Measurements from ENCODE around the gene MAD1L1. TPM values are rescaled to one million over a fixed set of nuclear protein-coding genes. Genes with fewer than 3 reads are reported as not detected.

MAD1L1 gene
- total RNA-seq, 2 donors from 2014 or later = 81.3 to 115 TPM

DNA sequence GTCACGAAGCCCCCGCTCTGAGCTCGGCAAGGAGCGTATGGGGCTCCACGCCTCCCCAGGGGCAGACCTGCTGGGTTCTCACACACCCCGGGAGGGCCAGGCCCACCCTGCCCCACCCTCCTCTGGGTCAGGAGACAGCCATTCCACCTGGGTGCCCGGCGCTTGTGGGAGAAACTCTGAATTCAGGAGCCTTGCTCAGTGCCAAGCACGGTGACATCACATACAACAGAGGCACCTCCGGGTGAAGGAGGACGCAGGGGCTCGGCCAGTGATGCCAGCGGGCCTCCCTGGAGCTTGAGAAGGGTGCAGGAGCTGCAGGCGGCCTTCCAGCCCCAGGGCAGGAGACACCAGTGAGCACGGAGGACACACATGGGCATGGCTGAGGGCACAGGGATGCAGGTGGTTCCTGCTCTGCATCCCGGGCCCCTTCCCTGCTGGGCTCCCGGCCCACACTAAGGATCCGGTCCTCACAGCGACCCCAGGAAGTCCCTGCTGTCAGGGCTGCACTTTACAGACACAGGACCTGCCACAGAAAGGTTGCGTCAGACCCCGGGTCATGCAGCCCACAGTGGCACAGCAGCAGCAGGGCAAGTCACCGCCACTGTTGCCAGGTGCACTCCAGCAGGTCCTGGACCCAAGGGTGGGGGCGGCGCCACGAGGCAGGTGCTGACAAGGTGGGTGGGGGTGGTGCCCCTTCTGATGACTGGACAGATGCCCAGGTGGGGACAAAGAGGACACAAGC, 108.0 kb downstream of the MAD1L1 start:
- H3K9me3 ChIP-seq (ENCODE audit: control insufficient read depth, low read length, poor library complexity, severe bottlenecking) = no peaks in the 10 kb centered on the region
- no peak for ATAC-seq
- Mint-ChIP-seq H3K27me3 (no peaks in the 10 kb centered on the region), H3K4me3 (no peak overlapping the region), H3K4me1 (peaks cover 16% of the 10 kb centered on the region), H3K36me3 (ENCODE audit: low read depth) (peaks cover 4% of the 10 kb centered on the region), H3K27ac (no peak overlapping the region)
- no peak for DNase-seq

- ATAC-seq (no peak), DNase-seq (no peak)
- Mint-ChIP-seq H3K27me3 (no peaks in the 10 kb centered on the region), H3K27ac (no peak overlapping the region), H3K4me3 (no peak overlapping the region), H3K36me3 (ENCODE audit: low read depth) (peaks cover 4% of the 10 kb centered on the region), H3K4me1 (peaks cover 21% of the 10 kb centered on the region)
- no peaks in the 10 kb centered on the region for H3K9me3 ChIP-seq (ENCODE audit: control insufficient read depth, low read length, poor library complexity, severe bottlenecking)
These were observed 108.8 kb downstream of the MAD1L1 start for GRCh38 chr7:2123916-2124315.

- Mint-ChIP-seq H3K27ac (no peak overlapping the region), H3K27me3 (no peaks in the 10 kb centered on the region), H3K36me3 (ENCODE audit: low read depth) (peaks cover 4% of the 10 kb centered on the region), H3K4me1 (peaks cover 21% of the 10 kb centered on the region), H3K4me3 (no peak overlapping the region)
- no peaks in the 10 kb centered on the region for H3K9me3 ChIP-seq (ENCODE audit: control insufficient read depth, low read length, poor library complexity, severe bottlenecking)
- no peak for DNase-seq
- ATAC-seq = no peak
These were observed 109.4 kb downstream of the MAD1L1 start for GRCh38 chr7:2123360-2123759.

DNA sequence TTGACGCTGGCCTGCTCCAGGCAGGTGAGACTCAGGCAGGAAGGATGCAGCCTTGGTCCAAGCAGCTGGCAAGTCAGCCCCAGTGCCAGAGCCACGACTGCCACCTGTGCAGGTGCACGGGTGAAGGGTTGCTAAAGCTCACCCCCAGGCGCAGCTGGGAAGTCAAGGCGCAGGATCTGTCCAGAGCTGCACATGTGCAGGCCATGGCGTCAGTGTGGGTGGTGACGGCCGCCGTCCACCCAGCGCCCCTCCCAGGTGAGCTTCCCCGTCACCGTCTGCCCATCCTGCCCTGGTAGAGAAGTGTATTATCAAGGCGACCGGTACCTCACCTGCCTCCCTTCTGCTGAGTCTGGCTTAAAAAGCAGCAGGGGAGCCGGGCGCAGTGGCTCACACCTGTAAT, 110.1 kb downstream of the MAD1L1 start:
- no peak for DNase-seq
- ATAC-seq = no peak
- H3K4me1 Mint-ChIP-seq = peaks cover 18% of the 10 kb centered on the region
- no peaks in the 10 kb centered on the region for H3K9me3 ChIP-seq (ENCODE audit: control insufficient read depth, low read length, poor library complexity, severe bottlenecking)
- no peak overlapping the region for H3K27ac Mint-ChIP-seq
- no peaks in the 10 kb centered on the region for H3K27me3 Mint-ChIP-seq
- H3K36me3 Mint-ChIP-seq (ENCODE audit: low read depth) = peaks cover 4% of the 10 kb centered on the region
- H3K4me3 Mint-ChIP-seq = no peak overlapping the region

- H3K9me3 ChIP-seq (ENCODE audit: control insufficient read depth, low read length, poor library complexity, severe bottlenecking) = no peaks in the 10 kb centered on the region
- ATAC-seq = no peak
- Mint-ChIP-seq H3K27me3 (no peaks in the 10 kb centered on the region), H3K4me1 (peaks cover 16% of the 10 kb centered on the region), H3K27ac (peak overlapping the region; percentile 91), H3K4me3 (peak overlapping the region; percentile 91), H3K36me3 (ENCODE audit: low read depth) (peaks cover 4% of the 10 kb centered on the region)
- DNase-seq = no peak
These were observed 111.6 kb downstream of the MAD1L1 start for GRCh38 chr7:2120841-2121830.

DNA sequence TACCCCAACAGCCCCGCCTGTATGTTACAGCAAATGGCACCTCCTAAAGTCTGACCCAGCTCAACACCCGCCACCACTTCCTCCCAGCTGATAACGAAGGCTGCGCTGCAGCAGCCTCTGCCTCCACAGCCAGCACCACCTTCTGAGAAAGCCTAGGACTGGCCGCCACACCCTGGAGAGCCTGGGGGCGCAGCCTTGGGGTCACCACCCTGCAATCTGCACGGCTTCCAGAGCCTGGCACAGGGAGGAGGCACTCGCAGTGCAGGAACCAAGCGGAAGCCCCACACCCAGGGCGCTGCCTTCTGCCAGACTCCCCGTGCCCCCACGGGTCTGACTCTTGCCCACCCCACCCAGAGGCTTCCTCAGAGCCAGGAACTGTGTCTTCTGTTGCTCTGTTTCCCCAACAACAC, 112.5 kb downstream of the MAD1L1 start:
- Mint-ChIP-seq H3K27me3 (no peaks in the 10 kb centered on the region), H3K36me3 (ENCODE audit: low read depth) (peaks cover 4% of the 10 kb centered on the region), H3K4me1 (peaks cover 16% of the 10 kb centered on the region), H3K27ac (peak overlapping the region; percentile 91), H3K4me3 (peak overlapping the region; percentile 91)
- H3K9me3 ChIP-seq (ENCODE audit: control insufficient read depth, low read length, poor library complexity, severe bottlenecking) = no peaks in the 10 kb centered on the region
- peak in 1 of 3 donors; percentile 20 for DNase-seq
- peak; percentile 85 for ATAC-seq

DNA sequence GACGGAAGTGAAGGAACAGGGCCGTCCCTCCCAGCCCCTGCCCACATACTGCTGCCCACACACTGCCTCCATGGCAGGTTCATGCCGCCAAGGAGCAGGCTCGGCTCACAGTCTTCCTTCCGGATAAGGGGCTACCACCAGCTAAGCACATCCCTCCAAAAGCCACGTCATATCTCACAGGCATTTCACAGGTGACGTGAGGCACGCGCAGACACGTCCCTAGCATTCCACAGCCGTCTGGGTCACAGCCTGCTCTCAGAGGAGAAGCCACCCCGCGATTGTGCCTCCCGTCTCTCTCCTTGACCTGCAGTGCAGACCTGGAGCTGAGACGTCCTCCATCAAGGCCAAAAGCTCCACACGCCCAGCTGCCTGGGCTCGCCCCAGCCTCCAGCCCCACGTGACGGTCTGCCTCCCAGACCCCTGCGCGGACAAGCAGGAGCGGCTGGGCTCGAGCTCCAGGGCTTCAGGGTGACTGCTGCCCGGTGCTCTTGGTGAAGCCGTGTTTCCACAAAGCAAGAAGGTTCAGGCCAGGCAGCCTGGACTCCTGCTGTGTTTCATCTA, 114.0 kb downstream of the MAD1L1 start:
- H3K27ac Mint-ChIP-seq = peak overlapping the region; percentile 91
- H3K9me3 ChIP-seq (ENCODE audit: control insufficient read depth, low read length, poor library complexity, severe bottlenecking) = no peaks in the 10 kb centered on the region
- peaks cover 16% of the 10 kb centered on the region for H3K4me1 Mint-ChIP-seq
- DNase-seq = no peak
- H3K27me3 Mint-ChIP-seq = no peaks in the 10 kb centered on the region
- peaks cover 4% of the 10 kb centered on the region for H3K36me3 Mint-ChIP-seq (ENCODE audit: low read depth)
- ATAC-seq = no peak
- no peak overlapping the region for H3K4me3 Mint-ChIP-seq

GRCh38 chr7:2118056-2118455, 114.7 kb downstream of the MAD1L1 start:
- no peaks in the 10 kb centered on the region for H3K9me3 ChIP-seq (ENCODE audit: control insufficient read depth, low read length, poor library complexity, severe bottlenecking)
- ATAC-seq (no peak), DNase-seq (no peak)
- H3K27me3 Mint-ChIP-seq = no peaks in the 10 kb centered on the region
- H3K27ac Mint-ChIP-seq = no peak overlapping the region
- H3K36me3 Mint-ChIP-seq (ENCODE audit: low read depth) = peaks cover 4% of the 10 kb centered on the region
- no peak overlapping the region for H3K4me3 Mint-ChIP-seq
- H3K4me1 Mint-ChIP-seq = peaks cover 16% of the 10 kb centered on the region

- H3K4me1 Mint-ChIP-seq = peaks cover 20% of the 10 kb centered on the region
- no peaks in the 10 kb centered on the region for H3K9me3 ChIP-seq (ENCODE audit: control insufficient read depth, low read length, poor library complexity, severe bottlenecking)
- H3K36me3 Mint-ChIP-seq (ENCODE audit: low read depth) = peaks cover 4% of the 10 kb centered on the region
- ATAC-seq (no peak), DNase-seq (no peak)
- no peaks in the 10 kb centered on the region for H3K27me3 Mint-ChIP-seq
- no peak overlapping the region for H3K4me3 Mint-ChIP-seq
- H3K27ac Mint-ChIP-seq = no peak overlapping the region
These were observed 115.1 kb downstream of the MAD1L1 start for GRCh38 chr7:2117646-2118045.

DNA sequence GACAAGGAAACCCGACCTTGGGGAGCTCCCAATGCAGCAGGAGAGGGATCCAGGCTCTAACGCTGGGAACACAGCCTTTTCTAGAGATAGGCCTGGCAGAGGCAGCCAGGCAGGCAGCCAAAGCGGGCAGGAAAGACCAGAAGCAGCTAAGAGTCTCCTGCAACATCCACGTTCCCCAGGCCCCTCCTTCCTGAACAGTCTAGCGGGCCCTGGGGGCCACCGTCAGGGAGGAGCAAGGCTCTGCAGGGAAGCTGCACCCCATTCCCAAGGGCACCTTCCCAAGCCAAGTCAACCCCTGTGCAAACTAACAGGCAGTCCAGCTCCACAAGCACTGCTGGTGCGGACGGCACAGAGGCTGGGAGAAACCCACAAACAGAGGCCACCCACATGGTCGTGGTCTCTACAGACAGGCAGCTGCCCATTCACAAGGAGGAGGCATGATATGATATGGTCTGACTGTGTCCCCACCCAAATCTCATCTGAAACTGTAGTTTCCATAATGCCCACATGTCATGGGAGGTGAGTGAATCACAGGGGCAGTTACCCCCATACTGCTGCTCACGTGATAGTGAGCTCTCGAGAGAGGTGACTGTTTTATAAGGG, 115.7 kb downstream of the MAD1L1 start:
- H3K27me3 Mint-ChIP-seq = no peaks in the 10 kb centered on the region
- ATAC-seq (no peak), DNase-seq (no peak)
- H3K4me3 Mint-ChIP-seq = no peak overlapping the region
- no peak overlapping the region for H3K27ac Mint-ChIP-seq
- peaks cover 4% of the 10 kb centered on the region for H3K36me3 Mint-ChIP-seq (ENCODE audit: low read depth)
- H3K9me3 ChIP-seq (ENCODE audit: control insufficient read depth, low read length, poor library complexity, severe bottlenecking) = no peaks in the 10 kb centered on the region
- H3K4me1 Mint-ChIP-seq = peaks cover 26% of the 10 kb centered on the region

GRCh38 chr7:2116448-2116810, 116.3 kb downstream of the MAD1L1 start:
- ATAC-seq = no peak
- no peaks in the 10 kb centered on the region for H3K27me3 Mint-ChIP-seq
- peaks cover 29% of the 10 kb centered on the region for H3K4me1 Mint-ChIP-seq
- no peak overlapping the region for H3K27ac Mint-ChIP-seq
- no peak for DNase-seq
- no peak overlapping the region for H3K4me3 Mint-ChIP-seq
- H3K36me3 Mint-ChIP-seq (ENCODE audit: low read depth) = peaks cover 4% of the 10 kb centered on the region
- no peaks in the 10 kb centered on the region for H3K9me3 ChIP-seq (ENCODE audit: control insufficient read depth, low read length, poor library complexity, severe bottlenecking)

DNA sequence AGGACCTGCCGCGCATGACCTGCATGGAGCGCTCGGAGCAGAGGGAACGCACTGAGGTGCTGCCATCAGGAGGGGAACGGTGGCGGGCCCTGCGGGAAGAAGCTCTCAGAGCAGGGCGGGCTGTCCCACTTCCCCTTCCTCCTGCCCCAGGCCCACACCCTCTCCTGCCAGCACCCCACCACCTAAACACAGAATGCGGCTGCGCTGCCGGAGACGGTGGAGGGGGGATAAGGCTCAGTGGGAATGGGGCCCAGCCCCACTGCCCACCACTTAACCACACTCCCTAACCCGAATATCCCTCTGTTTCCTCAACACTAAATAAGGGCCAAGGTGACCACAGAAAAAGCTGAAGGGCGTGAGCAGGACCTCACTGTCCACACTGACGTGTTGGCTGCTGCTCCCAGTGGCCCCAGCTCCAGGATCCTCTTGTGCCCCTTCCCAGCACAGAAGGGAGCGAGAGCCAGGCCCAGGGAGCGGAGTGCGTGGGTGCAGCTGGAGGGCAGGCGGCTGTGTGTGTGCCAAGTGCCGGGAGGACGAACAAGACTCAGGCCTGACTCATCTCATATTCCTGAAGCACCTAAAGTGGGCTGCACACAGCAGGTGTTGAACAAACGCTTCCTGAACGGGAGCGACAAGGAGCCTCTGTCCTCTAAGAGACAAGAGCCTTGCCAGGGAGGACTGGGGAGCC, 116.8 kb downstream of the MAD1L1 start:
- Mint-ChIP-seq H3K4me3 (no peak overlapping the region), H3K27ac (no peak overlapping the region), H3K36me3 (ENCODE audit: low read depth) (peaks cover 4% of the 10 kb centered on the region), H3K4me1 (peaks cover 32% of the 10 kb centered on the region), H3K27me3 (no peaks in the 10 kb centered on the region)
- ATAC-seq (no peak), DNase-seq (no peak)
- no peaks in the 10 kb centered on the region for H3K9me3 ChIP-seq (ENCODE audit: control insufficient read depth, low read length, poor library complexity, severe bottlenecking)

Data from T-helper 17 cell (primary cell).